ENCODE data around the gene NLRP5. TPM values are rescaled to one million over a fixed set of nuclear protein-coding genes. Genes with fewer than 3 reads are reported as not detected.

The NLRP5 gene
- polyA plus RNA-seq, 1 of the 3 experiments (the other 2 are of a cell fraction), result not detected

DNA sequence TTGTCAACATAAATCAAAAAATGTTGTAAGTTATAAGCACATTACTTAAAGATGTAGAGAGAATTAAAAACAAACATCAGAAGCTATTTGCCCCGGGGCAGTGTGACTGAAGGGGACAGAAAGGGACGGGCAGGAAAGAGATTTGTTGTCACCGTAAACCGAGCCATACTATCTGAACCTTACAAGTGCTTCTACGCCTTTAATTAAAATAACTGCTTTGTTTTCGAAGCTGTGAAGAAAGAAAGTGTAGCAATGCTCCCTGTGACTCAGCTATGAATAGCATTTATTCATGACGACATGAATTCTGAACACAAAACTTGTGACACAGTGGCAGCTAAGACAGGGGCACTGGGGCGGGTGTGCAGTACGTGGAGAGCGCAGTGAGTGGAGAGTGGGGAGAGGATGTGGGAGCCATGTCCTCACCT is 104.5 kb downstream of the NLRP5 start:
- ChIA-PET CTCF (interaction anchor here (1.0 to 2.6 kb wide), 5 partner anchors 10 to 81 kb away, joined by 5 to 11 read pairs (median 7); no protein-coding TSS in a partner anchor), POLR2A (no interaction called here)
- H3K9ac ChIP-seq, result no peak overlapping the region
- TF ChIP-seq, protein P1, sequence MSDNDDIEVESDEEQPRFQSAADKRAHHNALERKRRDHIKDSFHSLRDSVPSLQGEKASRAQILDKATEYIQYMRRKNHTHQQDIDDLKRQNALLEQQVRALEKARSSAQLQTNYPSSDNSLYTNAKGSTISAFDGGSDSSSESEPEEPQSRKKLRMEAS (IDR thresholded peaks at IDR 0.05; ENCODE audit: low read depth), result no peak
- TF ChIP-seq GATA2 (CRISPR knock-in tag; IDR thresholded peaks at IDR 0.05), result no peak
- no peak for TF ChIP-seq RAD21 (IDR thresholded peaks at IDR 0.05; ENCODE audit: low read length)
- TF ChIP-seq, protein P2, sequence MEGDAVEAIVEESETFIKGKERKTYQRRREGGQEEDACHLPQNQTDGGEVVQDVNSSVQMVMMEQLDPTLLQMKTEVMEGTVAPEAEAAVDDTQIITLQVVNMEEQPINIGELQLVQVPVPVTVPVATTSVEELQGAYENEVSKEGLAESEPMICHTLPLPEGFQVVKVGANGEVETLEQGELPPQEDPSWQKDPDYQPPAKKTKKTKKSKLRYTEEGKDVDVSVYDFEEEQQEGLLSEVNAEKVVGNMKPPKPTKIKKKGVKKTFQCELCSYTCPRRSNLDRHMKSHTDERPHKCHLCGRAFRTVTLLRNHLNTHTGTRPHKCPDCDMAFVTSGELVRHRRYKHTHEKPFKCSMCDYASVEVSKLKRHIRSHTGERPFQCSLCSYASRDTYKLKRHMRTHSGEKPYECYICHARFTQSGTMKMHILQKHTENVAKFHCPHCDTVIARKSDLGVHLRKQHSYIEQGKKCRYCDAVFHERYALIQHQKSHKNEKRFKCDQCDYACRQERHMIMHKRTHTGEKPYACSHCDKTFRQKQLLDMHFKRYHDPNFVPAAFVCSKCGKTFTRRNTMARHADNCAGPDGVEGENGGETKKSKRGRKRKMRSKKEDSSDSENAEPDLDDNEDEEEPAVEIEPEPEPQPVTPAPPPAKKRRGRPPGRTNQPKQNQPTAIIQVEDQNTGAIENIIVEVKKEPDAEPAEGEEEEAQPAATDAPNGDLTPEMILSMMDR (IDR thresholded peaks at IDR 0.05), result no peak
- no peak overlapping the region for H2AFZ ChIP-seq (ENCODE audit: low read depth)
- WGBS (ENCODE audit: low lambda C conversion rate), result 73% methylated on average over 10 of the region's 10 CpGs
- H3K27ac ChIP-seq (ENCODE audit: low read depth in 2 of 2, low read length in 1 of 2), result no peak overlapping the region
- H3K36me3 ChIP-seq (replicated peaks in 1 of 2; ENCODE audit: control insufficient read depth in 1 of 2, insufficient read depth in 2 of 2, low read length in 1 of 2), result peaks cover 3 to 32% of the 10 kb centered on the region in 2 experiments
- H3K4me1 ChIP-seq (ENCODE audit: control insufficient read depth in 1 of 2, insufficient read depth in 2 of 2, low read depth in 1 of 2, low read length in 1 of 2), result no peaks in the 10 kb centered on the region; a peak in 1 of 4 replicates
- H3K9me2 ChIP-seq, result no peaks in the 10 kb centered on the region
- no peaks in the 10 kb centered on the region for H3K9me3 ChIP-seq
- H3K4me3 ChIP-seq (ENCODE audit: low read depth in 2 of 2, low read length in 1 of 2), result no peak overlapping the region
- no peak overlapping the region for H3K4me2 ChIP-seq
- H4K20me1 ChIP-seq (ENCODE audit: insufficient read depth), result peaks cover 66% of the 10 kb centered on the region
- peaks cover 54% of the 10 kb centered on the region for H3K79me2 ChIP-seq (ENCODE audit: insufficient read depth)
- no peak for DNase-seq
- H3K27me3 ChIP-seq (ENCODE audit: insufficient read depth), result no peaks in the 10 kb centered on the region
- H3F3A ChIP-seq (replicated peaks; ENCODE audit: insufficient read depth), result no peaks in the 10 kb centered on the region

DNA sequence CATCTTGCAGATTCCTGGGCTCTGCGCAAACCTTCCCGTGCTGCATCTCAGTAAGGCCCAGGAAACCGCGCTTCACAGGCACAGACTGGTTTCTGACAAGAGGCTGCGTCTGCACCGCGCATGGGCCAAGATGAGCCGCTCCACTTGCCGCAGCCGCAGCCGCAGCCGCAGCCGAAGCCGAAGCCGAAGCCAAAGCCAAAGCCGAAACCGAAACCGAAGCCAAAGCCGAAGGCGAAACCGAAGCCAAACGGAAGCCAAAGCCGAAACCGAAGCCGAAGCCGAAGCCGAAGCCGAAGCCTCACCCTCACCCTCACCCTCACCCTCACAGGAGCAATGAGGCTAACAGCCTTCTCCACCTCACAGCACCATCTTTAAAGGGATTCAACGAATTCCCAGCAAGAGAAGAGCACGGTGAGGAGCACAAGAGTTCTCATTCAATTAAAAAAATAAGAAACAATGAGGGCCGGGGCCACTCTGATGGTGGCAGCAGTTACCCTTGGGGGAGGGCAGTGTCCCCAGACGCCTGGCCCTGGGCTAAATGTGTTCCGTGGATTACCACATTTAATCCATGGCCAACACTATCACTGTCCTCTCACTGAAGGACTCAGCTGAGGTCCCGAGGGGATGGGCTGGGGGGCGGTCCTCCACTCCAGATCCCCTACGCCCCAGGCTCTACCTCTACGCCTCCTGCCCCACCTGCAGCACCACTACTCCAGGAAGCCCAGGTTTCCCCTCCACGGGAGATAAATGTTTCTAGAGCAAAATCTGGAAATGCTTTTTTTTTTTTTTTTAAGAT is 105.4 kb downstream of the NLRP5 start:
- Histone ChIP-seq H4K20me1 (ENCODE audit: insufficient read depth) (peaks cover 60% of the 10 kb centered on the region), H3F3A (replicated peaks; ENCODE audit: insufficient read depth) (no peaks in the 10 kb centered on the region), H3K27me3 (ENCODE audit: insufficient read depth) (no peaks in the 10 kb centered on the region), H3K36me3 (replicated peaks in 1 of 2; ENCODE audit: control insufficient read depth in 1 of 2, insufficient read depth in 2 of 2, low read length in 1 of 2) (peaks cover 3 to 25% of the 10 kb centered on the region in 2 experiments), H3K79me2 (ENCODE audit: insufficient read depth) (peaks cover 54% of the 10 kb centered on the region), H3K9me3 (no peaks in the 10 kb centered on the region), H3K4me1 (ENCODE audit: control insufficient read depth in 1 of 2, insufficient read depth in 2 of 2, low read depth in 1 of 2, low read length in 1 of 2) (no peaks in the 10 kb centered on the region; a peak in 1 of 4 replicates), H3K9ac (no peak overlapping the region), H3K27ac (ENCODE audit: low read depth in 2 of 2, low read length in 1 of 2) (no peak overlapping the region), H3K9me2 (no peaks in the 10 kb centered on the region), H3K4me2 (no peak overlapping the region), H3K4me3 (ENCODE audit: low read depth in 2 of 2, low read length in 1 of 2) (no peak overlapping the region), H2AFZ (ENCODE audit: low read depth) (no peak overlapping the region)
- ChIA-PET CTCF (interaction anchor here (1.0 to 2.6 kb wide), 4 partner anchors 11 to 21 kb away, joined by 5 to 11 read pairs (median 6); no protein-coding TSS in a partner anchor), POLR2A (no interaction called here)
- WGBS (ENCODE audit: low lambda C conversion rate), result 80% methylated on average over 27 of the region's 38 CpGs
- no peak for DNase-seq
- TF ChIP-seq, protein P3, sequence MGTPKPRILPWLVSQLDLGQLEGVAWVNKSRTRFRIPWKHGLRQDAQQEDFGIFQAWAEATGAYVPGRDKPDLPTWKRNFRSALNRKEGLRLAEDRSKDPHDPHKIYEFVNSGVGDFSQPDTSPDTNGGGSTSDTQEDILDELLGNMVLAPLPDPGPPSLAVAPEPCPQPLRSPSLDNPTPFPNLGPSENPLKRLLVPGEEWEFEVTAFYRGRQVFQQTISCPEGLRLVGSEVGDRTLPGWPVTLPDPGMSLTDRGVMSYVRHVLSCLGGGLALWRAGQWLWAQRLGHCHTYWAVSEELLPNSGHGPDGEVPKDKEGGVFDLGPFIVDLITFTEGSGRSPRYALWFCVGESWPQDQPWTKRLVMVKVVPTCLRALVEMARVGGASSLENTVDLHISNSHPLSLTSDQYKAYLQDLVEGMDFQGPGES (IDR thresholded peaks at IDR 0.05; ENCODE audit: low read depth, low read length), result no peak
- TF ChIP-seq SMC3 (IDR thresholded peaks at IDR 0.05; ENCODE audit: low read depth, low read length) (no peak), RXRA (IDR thresholded peaks at IDR 0.05; ENCODE audit: borderline replicate concordance, low read depth) (no peak), EP300 (IDR thresholded peaks at IDR 0.05; ENCODE audit: borderline replicate concordance in 1 of 2, low read depth in 1 of 2, low read length in 1 of 2) (no peak)
- TF ChIP-seq, protein P4, sequence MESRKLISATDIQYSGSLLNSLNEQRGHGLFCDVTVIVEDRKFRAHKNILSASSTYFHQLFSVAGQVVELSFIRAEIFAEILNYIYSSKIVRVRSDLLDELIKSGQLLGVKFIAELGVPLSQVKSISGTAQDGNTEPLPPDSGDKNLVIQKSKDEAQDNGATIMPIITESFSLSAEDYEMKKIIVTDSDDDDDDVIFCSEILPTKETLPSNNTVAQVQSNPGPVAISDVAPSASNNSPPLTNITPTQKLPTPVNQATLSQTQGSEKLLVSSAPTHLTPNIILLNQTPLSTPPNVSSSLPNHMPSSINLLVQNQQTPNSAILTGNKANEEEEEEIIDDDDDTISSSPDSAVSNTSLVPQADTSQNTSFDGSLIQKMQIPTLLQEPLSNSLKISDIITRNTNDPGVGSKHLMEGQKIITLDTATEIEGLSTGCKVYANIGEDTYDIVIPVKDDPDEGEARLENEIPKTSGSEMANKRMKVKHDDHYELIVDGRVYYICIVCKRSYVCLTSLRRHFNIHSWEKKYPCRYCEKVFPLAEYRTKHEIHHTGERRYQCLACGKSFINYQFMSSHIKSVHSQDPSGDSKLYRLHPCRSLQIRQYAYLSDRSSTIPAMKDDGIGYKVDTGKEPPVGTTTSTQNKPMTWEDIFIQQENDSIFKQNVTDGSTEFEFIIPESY (IDR thresholded peaks at IDR 0.05; ENCODE audit: borderline replicate concordance, low read depth), result no peak
- TF ChIP-seq, protein P5, sequence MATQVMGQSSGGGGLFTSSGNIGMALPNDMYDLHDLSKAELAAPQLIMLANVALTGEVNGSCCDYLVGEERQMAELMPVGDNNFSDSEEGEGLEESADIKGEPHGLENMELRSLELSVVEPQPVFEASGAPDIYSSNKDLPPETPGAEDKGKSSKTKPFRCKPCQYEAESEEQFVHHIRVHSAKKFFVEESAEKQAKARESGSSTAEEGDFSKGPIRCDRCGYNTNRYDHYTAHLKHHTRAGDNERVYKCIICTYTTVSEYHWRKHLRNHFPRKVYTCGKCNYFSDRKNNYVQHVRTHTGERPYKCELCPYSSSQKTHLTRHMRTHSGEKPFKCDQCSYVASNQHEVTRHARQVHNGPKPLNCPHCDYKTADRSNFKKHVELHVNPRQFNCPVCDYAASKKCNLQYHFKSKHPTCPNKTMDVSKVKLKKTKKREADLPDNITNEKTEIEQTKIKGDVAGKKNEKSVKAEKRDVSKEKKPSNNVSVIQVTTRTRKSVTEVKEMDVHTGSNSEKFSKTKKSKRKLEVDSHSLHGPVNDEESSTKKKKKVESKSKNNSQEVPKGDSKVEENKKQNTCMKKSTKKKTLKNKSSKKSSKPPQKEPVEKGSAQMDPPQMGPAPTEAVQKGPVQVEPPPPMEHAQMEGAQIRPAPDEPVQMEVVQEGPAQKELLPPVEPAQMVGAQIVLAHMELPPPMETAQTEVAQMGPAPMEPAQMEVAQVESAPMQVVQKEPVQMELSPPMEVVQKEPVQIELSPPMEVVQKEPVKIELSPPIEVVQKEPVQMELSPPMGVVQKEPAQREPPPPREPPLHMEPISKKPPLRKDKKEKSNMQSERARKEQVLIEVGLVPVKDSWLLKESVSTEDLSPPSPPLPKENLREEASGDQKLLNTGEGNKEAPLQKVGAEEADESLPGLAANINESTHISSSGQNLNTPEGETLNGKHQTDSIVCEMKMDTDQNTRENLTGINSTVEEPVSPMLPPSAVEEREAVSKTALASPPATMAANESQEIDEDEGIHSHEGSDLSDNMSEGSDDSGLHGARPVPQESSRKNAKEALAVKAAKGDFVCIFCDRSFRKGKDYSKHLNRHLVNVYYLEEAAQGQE (IDR thresholded peaks at IDR 0.05; ENCODE audit: low read depth, low read length), result no peak
